HepG2 (cell line): ENCODE results near the gene UNC5A. TPM values are rescaled to one million over a fixed set of nuclear protein-coding genes. Genes with fewer than 3 reads are reported as not detected.

Experiments
- ATAC-seq: fragments of 200-7000 bp; cut with Tn5 transposase; 3 replicates; pipeline ENCODE4 v1.9.1; 2020; ENCODE audit warnings: mild to moderate bottlenecking, moderate library complexity
- BruUV-seq: library from RNA; stranded (reverse); fragments of 400-500 nt; replicated peaks from 2 replicates; lab custom pipeline; 2021; lab: Mats Ljungman, UMichigan
- CTCF ChIA-PET: fragments of 300-600 bp; formaldehyde crosslinking; extraction: SDS; loops from one replicate; lab custom pipeline; 2021; ENCODE audit warnings: low total read pairs, inconsistent platforms, low intra/inter-chr PET ratio; lab: Yijun Ruan, JAX
- POLR2A ChIA-PET: fragments of 350-600 bp; sonication (Branson Sonifier 250); formaldehyde crosslinking; loops from one replicate; lab custom pipeline; 2020; ENCODE audit warnings: antibody characterized with exemption, inconsistent platforms; lab: Yijun Ruan, JAX
- DNase-seq: peaks from one replicate; pipeline ENCODE4 v3.0.0-alpha.2; 2015; ENCODE audit warnings: low spot score
- FAIRE-seq: peaks from 3 replicates; lab custom pipeline; 2011; peaks lifted over from hg19 to GRCh38; lab: Jason Lieb, UNC
- H2AFZ ChIP-seq: one replicate; pipeline ENCODE4 v1.6.1; 2011; ENCODE audit warnings: low read length, inconsistent platforms
- H3K27ac ChIP-seq: fragments of 300-600 bp; 3 replicates; pipeline ENCODE4 v1.8.0; 2011; ENCODE audit warnings: mixed run types, mild to moderate bottlenecking, mixed read lengths, low read length, inconsistent platforms; ENCODE audit not compliant: insufficient read depth; ENCODE audit errors: extremely low read length
- H3K27me3 ChIP-seq, 2 experiments: fragments of 200-600 bp in 1 of 2; 2 replicates in 1 of 2; 3 replicates in 1 of 2; pipeline versions ENCODE4 v1.6.0 to v1.8.0; 2011; ENCODE audit warnings: low read length in 2 of 2, mild to moderate bottlenecking in 2 of 2, moderate library complexity in 2 of 2, inconsistent platforms in 1 of 2; ENCODE audit not compliant: insufficient read depth in 2 of 2, control insufficient read depth in 1 of 2
- H3K36me3 ChIP-seq, 2 experiments: fragments of 200-600 bp in 1 of 2; replicated peaks in 1 of 2; 2 replicates in 1 of 2; 3 replicates in 1 of 2; pipeline versions ENCODE4 v1.5.1 to v1.8.0; 2011; ENCODE audit warnings: low read length in 2 of 2, inconsistent platforms in 1 of 2; ENCODE audit not compliant: insufficient read depth in 2 of 2, control insufficient read depth in 1 of 2
- H3K4me1 ChIP-seq: 2 replicates; pipeline ENCODE4 v1.5.1; 2012; ENCODE audit warnings: low read length, inconsistent platforms; ENCODE audit not compliant: insufficient read depth
- H3K4me2 ChIP-seq: 2 replicates; pipeline ENCODE4 v1.6.0; 2011; ENCODE audit warnings: low read depth, low read length, inconsistent platforms
- H3K4me3 ChIP-seq, 3 experiments: fragments of 200-600 bp in 1 of 3; sonication (generic), shearing (Covaris generic) in 1 of 3; replicated peaks in 1 of 3; 2 replicates each; pipeline ENCODE4 v1.5.1; 2011 to 2016; ENCODE audit warnings: low read length in 3 of 3, inconsistent platforms in 2 of 3, low read depth in 2 of 3, mild to moderate bottlenecking in 2 of 3, control low read depth in 1 of 3, mixed read lengths in 1 of 3; ENCODE audit not compliant: insufficient read depth in 1 of 3
- H3K79me2 ChIP-seq: one replicate; pipeline ENCODE4 v1.6.1; 2011; ENCODE audit warnings: low read length, inconsistent platforms; ENCODE audit not compliant: insufficient read depth
- H3K9ac ChIP-seq: 2 replicates; pipeline ENCODE4 v1.6.0; 2011; ENCODE audit warnings: mild to moderate bottlenecking, low read depth, low read length, inconsistent platforms; ENCODE audit not compliant: insufficient read depth
- H3K9me3 ChIP-seq: 2 replicates; pipeline ENCODE4 v1.5.1; 2012; ENCODE audit warnings: mild to moderate bottlenecking, low read length
- H4K20me1 ChIP-seq: 2 replicates; pipeline ENCODE4 v1.6.0; 2011; ENCODE audit warnings: inconsistent platforms, mild to moderate bottlenecking, low read length, moderate library complexity; ENCODE audit not compliant: insufficient read depth
- ELF1 ChIP-seq: sonication (generic); formaldehyde crosslinking; IDR thresholded peaks from 2 replicates; pipeline ENCODE4 v1.4.0; 2020; ENCODE audit warnings: missing genetic modification reagents
- IRX3 ChIP-seq: sonication (generic); formaldehyde crosslinking; IDR thresholded peaks from 2 replicates; pipeline ENCODE4 v1.8.1; 2023; ENCODE audit warnings: mild to moderate bottlenecking, low read depth, missing genetic modification reagents, borderline replicate concordance
- KDM3A ChIP-seq: IDR thresholded peaks from 2 replicates; pipeline ENCODE4 v1.6.1; 2018; ENCODE audit warnings: low read depth, missing compliant biosample characterization
- NRL ChIP-seq: sonication (generic); formaldehyde crosslinking; IDR thresholded peaks from 2 replicates; pipeline ENCODE4 v1.5.0; 2020; ENCODE audit warnings: missing genetic modification reagents, mild to moderate bottlenecking, moderate library complexity, borderline replicate concordance
- SMAD3 ChIP-seq: sonication (generic); formaldehyde crosslinking; IDR thresholded peaks from 2 replicates; pipeline ENCODE4 v1.4.0; 2020; ENCODE audit warnings: missing genetic modification reagents
- SRSF4 ChIP-seq: fragments of 200-400 bp; formaldehyde crosslinking; IDR thresholded peaks from one replicate; pipeline ENCODE4 v1.6.1; 2018; ENCODE audit warnings: mild to moderate bottlenecking, low read depth, low read length, moderate library complexity; ENCODE audit not compliant: poor library complexity, severe bottlenecking
- STAG1 ChIP-seq: sonication (generic); formaldehyde crosslinking; IDR thresholded peaks from 2 replicates; pipeline ENCODE4 v1.4.0; 2020; ENCODE audit warnings: missing genetic modification reagents
- YY1 ChIP-seq: IDR thresholded peaks from 2 replicates; pipeline ENCODE4 v1.6.1; 2011; ENCODE audit warnings: low read length, low read depth, moderate library complexity, mild to moderate bottlenecking; ENCODE audit not compliant: insufficient read depth, insufficient replicate concordance
- ZFY ChIP-seq: sonication (generic); formaldehyde crosslinking; IDR thresholded peaks from 2 replicates; pipeline ENCODE4 v1.4.0; 2020; ENCODE audit warnings: missing genetic modification reagents
- ZNF235 ChIP-seq: sonication (generic); formaldehyde crosslinking; IDR thresholded peaks from 2 replicates; pipeline ENCODE4 v1.8.1; 2023; ENCODE audit warnings: mild to moderate bottlenecking, missing genetic modification reagents, borderline replicate concordance
- ZNF512 ChIP-seq: sonication (generic); formaldehyde crosslinking; IDR thresholded peaks from 2 replicates; pipeline ENCODE4 v1.4.0; 2020; ENCODE audit warnings: mild to moderate bottlenecking, missing genetic modification reagents
- ZNF530 ChIP-seq: sonication (generic); formaldehyde crosslinking; IDR thresholded peaks from 2 replicates; pipeline ENCODE4 v1.5.0; 2020; ENCODE audit warnings: low read depth, mild to moderate bottlenecking, missing genetic modification reagents
- ZNF772 ChIP-seq: sonication (generic); formaldehyde crosslinking; IDR thresholded peaks from 2 replicates; pipeline ENCODE4 v1.5.0; 2020; ENCODE audit warnings: mild to moderate bottlenecking, missing genetic modification reagents
- WGBS: methylation state at CpG from one replicate; pipeline ENCODE4 v1.1.6; 2017; ENCODE audit warnings: low lambda C conversion rate; 5-methylcytosine and 5-hydroxymethylcytosine counted together
- in situ Hi-C: cut with HindIII; loops from 2 replicates; pipeline ENCODE4 v1.10.0; 2017; ENCODE audit warnings: low pct_unique_long_range_greater_than_20kb; ENCODE audit not compliant: extremely low pct_ligation_motif_present
- intact Hi-C: fragments of 100-400 bp; cut with micrococcal nuclease; formaldehyde crosslinking; loops from one replicate; pipeline ENCODE4 v1.10.0; 2022; ENCODE audit not compliant: unreplicated experiment
- polyA plus RNA-seq, 8 experiments: library from polyadenylated mRNA; depleted of rRNA in 3 of 8; stranded (reverse) in 7 of 8; unstranded in 1 of 8; fragments of >200 nt; fragmentation: Illumina TruSeq in 4 of 8; extraction: Trizol in 4 of 8; gene quantifications; 2 replicates each; pipeline versions ENCODE4 v1.2.1 to v1.2.3, GENCODE V29; 2011 to 2016; ENCODE audit warnings: low read depth in 4 of 8, missing spikeins in 1 of 8, mixed read lengths in 1 of 8; ENCODE audit not compliant: insufficient read depth in 1 of 8
- total RNA-seq, 5 experiments: library from RNA; depleted of rRNA; stranded (reverse); fragments of >200 nt; fragmentation: Illumina TruSeq; extraction: Trizol; gene quantifications; 2 replicates each; pipeline ENCODE4 v1.2.3, GENCODE V29; 2016; ENCODE audit warnings: low read depth in 1 of 5

Gene UNC5A
- total and polyA plus RNA-seq, 2 of the 13 experiments (the other 11 are each of a cell fraction or from before 2014, with no cell fraction given), result not detected

- DNase-seq (no peak), FAIRE-seq (no peak), ATAC-seq (no peak)
- Histone ChIP-seq H3K79me2 (no peaks in the 10 kb centered on the region), H3K36me3 (no peaks in the 10 kb centered on the region), H4K20me1 (no peaks in the 10 kb centered on the region), H3K4me3 (no peak overlapping the region), H3K4me1 (no peaks in the 10 kb centered on the region), H3K9me3 (no peaks in the 10 kb centered on the region; the same call in 1 of the 2 replicates), H2AFZ (no peak overlapping the region), H3K27ac (no peak overlapping the region), H3K4me2 (no peak overlapping the region), H3K9ac (no peak overlapping the region), H3K27me3 (peaks cover 0 to 8% of the 10 kb centered on the region in 2 experiments; a peak in 1 of 5 replicates)
- ChIA-PET CTCF (no interaction called here), POLR2A (no interaction called here)
- 22% methylated on average over 2 of the region's 2 CpGs for WGBS
- in situ Hi-C loops, result no loop called here
- intact Hi-C loops, result no loop called here
- TF ChIP-seq ZNF530 (CRISPR knock-in tag) (no peak), IRX3 (CRISPR knock-in tag) (no peak), NRL (CRISPR knock-in tag) (no peak), ZNF512 (CRISPR knock-in tag) (no peak), SRSF4 (no peak), ZFY (CRISPR knock-in tag) (no peak), STAG1 (CRISPR knock-in tag) (no peak), ZNF772 (CRISPR knock-in tag) (no peak), SMAD3 (CRISPR knock-in tag) (no peak), ELF1 (CRISPR knock-in tag) (no peak), KDM3A (CRISPR knock-in tag) (no peak), YY1 (no peak), ZNF235 (CRISPR knock-in tag) (no peak)
- BruUV-seq, result no TSS peak
Measured at GRCh38 chr5:176761755-176762154, 48.6 kb upstream of the UNC5A start.
